ENCODE measurements around the gene ZBTB33.

GRCh38 chrX:120293015-120293414 is 42.4 kb downstream of the ZBTB33 start:
- TF ChIP-seq CTCF (IDR thresholded peaks at IDR 0.05) (no peak), POLR2AphosphoS5 (IDR thresholded peaks at IDR 0.05) (no peak), POLR2A (IDR thresholded peaks at IDR 0.05) (no peak)

Data from transverse colon (tissue), 4 donors.